ENCODE data around the gene SMIM12.

SMIM12 gene

DNA sequence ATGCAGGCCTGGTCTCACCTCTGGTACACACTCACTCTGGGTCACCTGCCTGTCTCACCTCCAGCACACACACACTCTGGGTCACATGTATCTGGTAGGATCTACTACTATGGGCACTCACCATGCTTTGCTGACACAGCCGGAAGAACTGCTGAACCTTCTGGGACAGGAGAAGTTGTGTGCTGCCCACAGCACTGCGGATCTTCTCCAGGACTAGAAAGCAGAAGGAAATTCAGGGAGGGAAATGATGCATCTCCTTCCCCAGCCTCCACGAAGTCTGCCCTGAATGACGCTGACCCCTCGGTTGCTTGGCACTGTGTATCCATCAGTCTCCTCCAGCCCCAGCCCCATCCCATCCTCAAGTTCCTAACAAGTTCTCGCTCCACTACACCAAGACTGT lies 7.9 kb upstream of the SMIM12 start:
- Histone ChIP-seq H3K36me3 (ENCODE audit: control insufficient read depth in 4 of 4, insufficient read depth in 4 of 4, low read length in 3 of 4) (no peaks in the 10 kb centered on the region), H3K4me1 (ENCODE audit: control extremely low read depth in 1 of 4, control insufficient read depth in 4 of 4, insufficient read depth in 4 of 4, low read length in 3 of 4) (peaks cover 0 to 27% (median 22%) of the 10 kb centered on the region in 4 experiments), H3K27ac (ENCODE audit: insufficient read depth in 1 of 2, low read depth in 1 of 2, low read length in 2 of 2, poor library complexity in 1 of 2, severe bottlenecking in 2 of 2) (no peak overlapping the region), H3K9me3 (ENCODE audit: control extremely low read depth in 1 of 5, control insufficient read depth in 4 of 5, insufficient read depth in 2 of 5, low read depth in 1 of 5, low read length in 4 of 5) (no peaks in the 10 kb centered on the region), H3K27me3 (replicated peaks in 2 of 5; ENCODE audit: control insufficient read depth in 4 of 5, insufficient read depth in 5 of 5, low read length in 4 of 5) (peaks cover 0 to 12% (median 4%) of the 10 kb centered on the region in 5 experiments), H3K4me3 (ENCODE audit: control insufficient read depth in 1 of 7, extremely low read depth in 1 of 7, insufficient read depth in 4 of 7, low read depth in 2 of 7, low read length in 6 of 7) (no peak overlapping the region)
- POLR2A ChIA-PET, result no interaction called here
- CTCF ChIA-PET, result interaction anchor here (0.7 to 2.9 kb wide), 8 partner anchors 10 to 112 kb away, joined by 3 to 15 read pairs (median 4); no protein-coding TSS in a partner anchor
- DNase-seq, result peak in 2 of 3 donors; percentile 40 to 41
- WGBS (ENCODE audit: insufficient coverage), result 23% methylated on average over 6 of the region's 6 CpGs

GRCh38 chr1:34866762-34867109 lies 7.2 kb upstream of the SMIM12 start:
- peak overlapping the region in 5 of 7 experiments; percentile 67 to 77 (median 71) for H3K4me3 ChIP-seq (ENCODE audit: control insufficient read depth in 1 of 7, extremely low read depth in 1 of 7, insufficient read depth in 4 of 7, low read depth in 2 of 7, low read length in 6 of 7)
- WGBS (ENCODE audit: insufficient coverage), result 19% methylated on average over 5 of the region's 9 CpGs
- POLR2A ChIA-PET, result interaction anchor here (0.8 kb wide), 1 partner anchor 21 kb away, joined by 3 read pairs; no protein-coding TSS in a partner anchor

GRCh38 chr1:34865981-34866761 lies 6.6 kb upstream of the SMIM12 start:
- Histone ChIP-seq H3K27me3 (replicated peaks in 2 of 5; ENCODE audit: control insufficient read depth in 4 of 5, insufficient read depth in 5 of 5, low read length in 4 of 5) (peaks cover 0 to under 1% (median 0%) of the 10 kb centered on the region in 5 experiments), H3K9me3 (ENCODE audit: control extremely low read depth in 1 of 5, control insufficient read depth in 4 of 5, insufficient read depth in 2 of 5, low read depth in 1 of 5, low read length in 4 of 5) (no peaks in the 10 kb centered on the region), H3K4me1 (ENCODE audit: control extremely low read depth in 1 of 4, control insufficient read depth in 4 of 4, insufficient read depth in 4 of 4, low read length in 3 of 4) (peaks cover 0 to 27% (median 22%) of the 10 kb centered on the region in 4 experiments), H3K27ac (ENCODE audit: insufficient read depth in 1 of 2, low read depth in 1 of 2, low read length in 2 of 2, poor library complexity in 1 of 2, severe bottlenecking in 2 of 2) (no peak overlapping the region), H3K4me3 (ENCODE audit: control insufficient read depth in 1 of 7, extremely low read depth in 1 of 7, insufficient read depth in 4 of 7, low read depth in 2 of 7, low read length in 6 of 7) (peak overlapping the region; percentile 39 to 77 (median 70)), H3K36me3 (ENCODE audit: control insufficient read depth in 4 of 4, insufficient read depth in 4 of 4, low read length in 3 of 4) (no peaks in the 10 kb centered on the region)
- CTCF ChIA-PET, result interaction anchor here (1.1 to 2.9 kb wide), 9 partner anchors 9 to 113 kb away, joined by 3 to 15 read pairs (median 4); no protein-coding TSS in a partner anchor
- WGBS (ENCODE audit: insufficient coverage), result 2% methylated on average over 74 of the region's 81 CpGs
- POLR2A ChIA-PET, result interaction anchor here (0.8 kb wide), 1 partner anchor 22 kb away, joined by 3 read pairs; no protein-coding TSS in a partner anchor
- DNase-seq, result peak; percentile 82 to 85 (median 83)

More at GRCh38 chr1:34866762-34867109, 7.2 kb upstream of the SMIM12 start:
- no peaks in the 10 kb centered on the region for H3K9me3 ChIP-seq (ENCODE audit: control extremely low read depth in 1 of 5, control insufficient read depth in 4 of 5, insufficient read depth in 2 of 5, low read depth in 1 of 5, low read length in 4 of 5)
- no peak overlapping the region for H3K27ac ChIP-seq (ENCODE audit: insufficient read depth in 1 of 2, low read depth in 1 of 2, low read length in 2 of 2, poor library complexity in 1 of 2, severe bottlenecking in 2 of 2)
- CTCF ChIA-PET, result interaction anchor here (0.7 to 2.9 kb wide), 9 partner anchors 9 to 113 kb away, joined by 3 to 15 read pairs (median 4); no protein-coding TSS in a partner anchor
- H3K36me3 ChIP-seq (ENCODE audit: control insufficient read depth in 4 of 4, insufficient read depth in 4 of 4, low read length in 3 of 4), result no peaks in the 10 kb centered on the region
- no peak for DNase-seq
- peaks cover 0 to 27% (median 22%) of the 10 kb centered on the region in 4 experiments for H3K4me1 ChIP-seq (ENCODE audit: control extremely low read depth in 1 of 4, control insufficient read depth in 4 of 4, insufficient read depth in 4 of 4, low read length in 3 of 4)
- peaks cover 0 to 6% (median 0%) of the 10 kb centered on the region in 5 experiments for H3K27me3 ChIP-seq (replicated peaks in 2 of 5; ENCODE audit: control insufficient read depth in 4 of 5, insufficient read depth in 5 of 5, low read length in 4 of 5)

- CTCF ChIA-PET, result interaction anchor here (1.2 to 2.6 kb wide), 4 partner anchors 13 to 109 kb away, joined by 3 to 16 read pairs (median 8); no protein-coding TSS in a partner anchor
- Histone ChIP-seq H3K4me3 (ENCODE audit: control insufficient read depth in 1 of 7, extremely low read depth in 1 of 7, insufficient read depth in 4 of 7, low read depth in 2 of 7, low read length in 6 of 7) (peak overlapping the region; percentile 39 to 77 (median 70)), H3K4me1 (ENCODE audit: control extremely low read depth in 1 of 4, control insufficient read depth in 4 of 4, insufficient read depth in 4 of 4, low read length in 3 of 4) (peaks cover 0 to 27% (median 22%) of the 10 kb centered on the region in 4 experiments), H3K27ac (ENCODE audit: insufficient read depth in 1 of 2, low read depth in 1 of 2, low read length in 2 of 2, poor library complexity in 1 of 2, severe bottlenecking in 2 of 2) (no peak overlapping the region), H3K36me3 (ENCODE audit: control insufficient read depth in 4 of 4, insufficient read depth in 4 of 4, low read length in 3 of 4) (no peaks in the 10 kb centered on the region), H3K27me3 (replicated peaks in 2 of 5; ENCODE audit: control insufficient read depth in 4 of 5, insufficient read depth in 5 of 5, low read length in 4 of 5) (no peaks in the 10 kb centered on the region), H3K9me3 (ENCODE audit: control extremely low read depth in 1 of 5, control insufficient read depth in 4 of 5, insufficient read depth in 2 of 5, low read depth in 1 of 5, low read length in 4 of 5) (no peaks in the 10 kb centered on the region)
- POLR2A ChIA-PET, result no interaction called here
- no peak for DNase-seq
- 13% methylated on average over 24 of the region's 25 CpGs for WGBS (ENCODE audit: insufficient coverage)
Measured at GRCh38 chr1:34865573-34865972, 6.0 kb upstream of the SMIM12 start.

DNA sequence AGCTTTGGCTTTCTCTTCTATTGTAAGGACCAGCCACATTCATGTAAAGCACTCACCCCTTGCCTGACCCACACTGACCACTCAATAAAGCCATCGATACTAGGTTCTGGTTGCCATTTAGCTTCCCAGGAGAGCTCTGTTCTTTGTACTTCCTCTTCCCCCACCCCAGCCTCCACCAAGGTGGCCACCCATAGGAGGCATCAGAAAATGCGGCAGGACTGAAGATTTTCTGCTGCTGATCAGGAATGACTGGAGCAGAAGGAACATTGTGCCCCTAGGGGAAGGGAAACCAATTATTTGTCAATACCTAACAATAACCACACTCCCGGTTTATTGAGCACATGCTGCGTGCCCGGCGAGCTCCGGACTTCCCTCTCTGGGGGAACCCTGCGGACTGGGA lies 5.2 kb upstream of the SMIM12 start:
- peak in 2 of 3 donors; percentile 21 to 39 for DNase-seq
- WGBS (ENCODE audit: insufficient coverage), result 80% methylated on average over 5 of the region's 8 CpGs
- POLR2A ChIA-PET, result no interaction called here
- CTCF ChIA-PET, result interaction anchor here (0.7 to 2.0 kb wide), 4 partner anchors 12 to 79 kb away, joined by 3 to 16 read pairs (median 3); no protein-coding TSS in a partner anchor
- no peaks in the 10 kb centered on the region for H3K36me3 ChIP-seq (ENCODE audit: control insufficient read depth in 4 of 4, insufficient read depth in 4 of 4, low read length in 3 of 4)
- H3K27ac ChIP-seq (ENCODE audit: insufficient read depth in 1 of 2, low read depth in 1 of 2, low read length in 2 of 2, poor library complexity in 1 of 2, severe bottlenecking in 2 of 2), result no peak overlapping the region
- no peaks in the 10 kb centered on the region for H3K27me3 ChIP-seq (replicated peaks in 2 of 5; ENCODE audit: control insufficient read depth in 4 of 5, insufficient read depth in 5 of 5, low read length in 4 of 5)
- peaks cover 5 to 31% (median 26%) of the 10 kb centered on the region in 4 experiments for H3K4me1 ChIP-seq (ENCODE audit: control extremely low read depth in 1 of 4, control insufficient read depth in 4 of 4, insufficient read depth in 4 of 4, low read length in 3 of 4)
- no peaks in the 10 kb centered on the region for H3K9me3 ChIP-seq (ENCODE audit: control extremely low read depth in 1 of 5, control insufficient read depth in 4 of 5, insufficient read depth in 2 of 5, low read depth in 1 of 5, low read length in 4 of 5)
- no peak overlapping the region for H3K4me3 ChIP-seq (ENCODE audit: control insufficient read depth in 1 of 7, extremely low read depth in 1 of 7, insufficient read depth in 4 of 7, low read depth in 2 of 7, low read length in 6 of 7)

GRCh38 chr1:34863501-34863900 lies 4.0 kb upstream of the SMIM12 start:
- POLR2A ChIA-PET, result no interaction called here

More at GRCh38 chr1:34863501-34863900, 4.0 kb upstream of the SMIM12 start:
- DNase-seq, result no peak
- no peak overlapping the region for H3K27ac ChIP-seq (ENCODE audit: insufficient read depth in 1 of 2, low read depth in 1 of 2, low read length in 2 of 2, poor library complexity in 1 of 2, severe bottlenecking in 2 of 2)
- H3K4me3 ChIP-seq (ENCODE audit: control insufficient read depth in 1 of 7, extremely low read depth in 1 of 7, insufficient read depth in 4 of 7, low read depth in 2 of 7, low read length in 6 of 7), result no peak overlapping the region
- no peaks in the 10 kb centered on the region for H3K36me3 ChIP-seq (ENCODE audit: control insufficient read depth in 4 of 4, insufficient read depth in 4 of 4, low read length in 3 of 4)
- no peaks in the 10 kb centered on the region for H3K9me3 ChIP-seq (ENCODE audit: control extremely low read depth in 1 of 5, control insufficient read depth in 4 of 5, insufficient read depth in 2 of 5, low read depth in 1 of 5, low read length in 4 of 5)
- H3K27me3 ChIP-seq (replicated peaks in 2 of 5; ENCODE audit: control insufficient read depth in 4 of 5, insufficient read depth in 5 of 5, low read length in 4 of 5), result no peaks in the 10 kb centered on the region
- peaks cover 11 to 39% (median 33%) of the 10 kb centered on the region in 4 experiments for H3K4me1 ChIP-seq (ENCODE audit: control extremely low read depth in 1 of 4, control insufficient read depth in 4 of 4, insufficient read depth in 4 of 4, low read length in 3 of 4)
- CTCF ChIA-PET, result interaction anchor here (1.2 to 2.0 kb wide), 2 partner anchors 11 to 77 kb away, joined by 3 to 16 read pairs; no protein-coding TSS in a partner anchor

Measured in common myeloid progenitor, CD34-positive (primary cell).